Measurements from ENCODE around the gene KIAA1671. TPM values are rescaled to one million over a fixed set of nuclear protein-coding genes. Genes with fewer than 3 reads are reported as not detected.

Gene KIAA1671
- total and polyA plus RNA-seq, 4 experiments from 2014 or later = 0.04 to 10.2 (median 5.2) TPM

GRCh38 chr22:25030636-25031035 is 78.1 kb downstream of the KIAA1671 start:
- no peaks in the 10 kb centered on the region for H3K9me3 Mint-ChIP-seq
- intact Hi-C loops (cut with micrococcal nuclease) = no loop called here
- no peaks in the 10 kb centered on the region for H3K27me3 ChIP-seq (ENCODE audit: insufficient read depth, low read length)
- POLR2A ChIA-PET (ENCODE audit: partially characterized antibody) = no interaction called here
- H3K4me3 Mint-ChIP-seq = no peak overlapping the region
- no peaks in the 10 kb centered on the region for H3K36me3 Mint-ChIP-seq
- H3K9me3 ChIP-seq (ENCODE audit: control insufficient read depth in 1 of 2, low read length in 2 of 2) = no peaks in the 10 kb centered on the region
- no peak overlapping the region for H3K27ac ChIP-seq (ENCODE audit: low read depth, low read length)
- H3K27me3 Mint-ChIP-seq = peaks cover 0 to 2% of the 10 kb centered on the region in 2 donors
- H3K4me3 ChIP-seq (ENCODE audit: low read length in 2 of 2) = no peak overlapping the region
- CTCF ChIA-PET (ENCODE audit: partially characterized antibody) = interaction anchor here (1.2 kb wide), 1 partner anchor 81 kb away, joined by 3 read pairs; no protein-coding TSS in a partner anchor
- H3K27ac Mint-ChIP-seq = no peak overlapping the region
- peaks cover 7 to 22% (median 9%) of the 10 kb centered on the region in 4 donors for H3K4me1 Mint-ChIP-seq
- no peak for DNase-seq
- H3K4me1 ChIP-seq (ENCODE audit: insufficient read depth, low read length) = peaks cover 5% of the 10 kb centered on the region
- no peaks in the 10 kb centered on the region for H3K36me3 ChIP-seq (ENCODE audit: insufficient read depth, low read length)

- Histone ChIP-seq H3K4me1 (ENCODE audit: insufficient read depth, low read length) (no peaks in the 10 kb centered on the region), H3K27ac (ENCODE audit: low read depth, low read length) (no peak overlapping the region), H3K4me3 (ENCODE audit: low read length in 2 of 2) (no peak overlapping the region), H3K36me3 (ENCODE audit: insufficient read depth, low read length) (no peaks in the 10 kb centered on the region), H3K9me3 (ENCODE audit: control insufficient read depth in 1 of 2, low read length in 2 of 2) (no peaks in the 10 kb centered on the region), H3K27me3 (ENCODE audit: insufficient read depth, low read length) (no peaks in the 10 kb centered on the region)
- H3K27ac Mint-ChIP-seq = peak overlapping the region in 1 of 7 donors; percentile 87
- H3K4me1 Mint-ChIP-seq = peaks cover 0 to 8% (median 1%) of the 10 kb centered on the region in 4 donors
- no peak overlapping the region for H3K4me3 Mint-ChIP-seq
- intact Hi-C loops (cut with micrococcal nuclease) = no loop called here
- H3K36me3 Mint-ChIP-seq = no peaks in the 10 kb centered on the region
- ChIA-PET CTCF (ENCODE audit: partially characterized antibody) (interaction anchor here (1.1 kb wide), 1 partner anchor 17 kb away, joined by 5 read pairs; no protein-coding TSS in a partner anchor), POLR2A (ENCODE audit: partially characterized antibody) (no interaction called here)
- peaks cover 0 to 2% of the 10 kb centered on the region in 2 donors for H3K27me3 Mint-ChIP-seq
- H3K9me3 Mint-ChIP-seq = no peaks in the 10 kb centered on the region
- DNase-seq = no peak
Observed at GRCh38 chr22:25032066-25032465, 79.5 kb downstream of the KIAA1671 start.

GRCh38 chr22:25035715-25036114 is 83.2 kb downstream of the KIAA1671 start:
- no peaks in the 10 kb centered on the region for H3K4me1 ChIP-seq (ENCODE audit: insufficient read depth, low read length)
- intact Hi-C loops (cut with micrococcal nuclease) = no loop called here
- no peak overlapping the region for H3K4me3 ChIP-seq (ENCODE audit: low read length in 2 of 2)
- no peaks in the 10 kb centered on the region for H3K36me3 Mint-ChIP-seq
- no peaks in the 10 kb centered on the region for H3K36me3 ChIP-seq (ENCODE audit: insufficient read depth, low read length)
- H3K27me3 ChIP-seq (ENCODE audit: insufficient read depth, low read length) = no peaks in the 10 kb centered on the region
- no peak for DNase-seq
- no peak overlapping the region for H3K27ac ChIP-seq (ENCODE audit: low read depth, low read length)
- H3K4me1 Mint-ChIP-seq = no peaks in the 10 kb centered on the region
- no peak overlapping the region for H3K4me3 Mint-ChIP-seq
- ChIA-PET POLR2A (ENCODE audit: partially characterized antibody) (no interaction called here), CTCF (ENCODE audit: partially characterized antibody) (interaction anchor here (0.9 kb wide), 1 partner anchor 9 kb away, joined by 3 read pairs; no protein-coding TSS in a partner anchor)
- H3K9me3 ChIP-seq (ENCODE audit: control insufficient read depth in 1 of 2, low read length in 2 of 2) = no peaks in the 10 kb centered on the region
- no peak overlapping the region for H3K27ac Mint-ChIP-seq
- peaks cover 3% of the 10 kb centered on the region in 2 donors for H3K27me3 Mint-ChIP-seq
- no peaks in the 10 kb centered on the region for H3K9me3 Mint-ChIP-seq

- CTCF ChIA-PET (ENCODE audit: partially characterized antibody) = no interaction called here
- H3K27ac Mint-ChIP-seq = no peak overlapping the region
- H3K27ac ChIP-seq (ENCODE audit: low read depth, low read length) = no peak overlapping the region
Observed at GRCh38 chr22:25038239-25038638, 85.7 kb downstream of the KIAA1671 start.

GRCh38 chr22:25038771-25039170 is 86.3 kb downstream of the KIAA1671 start:
- intact Hi-C loops (cut with micrococcal nuclease) = no loop called here
- no peaks in the 10 kb centered on the region for H3K36me3 Mint-ChIP-seq

More at GRCh38 chr22:25038239-25038638, 85.7 kb downstream of the KIAA1671 start:
- Mint-ChIP-seq H3K36me3 (no peaks in the 10 kb centered on the region), H3K27me3 (peaks cover 3% of the 10 kb centered on the region in 2 donors), H3K9me3 (no peaks in the 10 kb centered on the region), H3K4me3 (no peak overlapping the region), H3K4me1 (no peaks in the 10 kb centered on the region)
- H3K9me3 ChIP-seq (ENCODE audit: control insufficient read depth in 1 of 2, low read length in 2 of 2) = no peaks in the 10 kb centered on the region
- H3K36me3 ChIP-seq (ENCODE audit: insufficient read depth, low read length) = no peaks in the 10 kb centered on the region
- DNase-seq = no peak
- POLR2A ChIA-PET (ENCODE audit: partially characterized antibody) = no interaction called here
- no peak overlapping the region for H3K4me3 ChIP-seq (ENCODE audit: low read length in 2 of 2)
- intact Hi-C loops (cut with micrococcal nuclease) = no loop called here
- H3K4me1 ChIP-seq (ENCODE audit: insufficient read depth, low read length) = no peaks in the 10 kb centered on the region
- no peaks in the 10 kb centered on the region for H3K27me3 ChIP-seq (ENCODE audit: insufficient read depth, low read length)

GRCh38 chr22:25039255-25039654 is 86.7 kb downstream of the KIAA1671 start:
- Mint-ChIP-seq H3K9me3 (no peaks in the 10 kb centered on the region), H3K27me3 (peaks cover 3% of the 10 kb centered on the region in 2 donors), H3K36me3 (no peaks in the 10 kb centered on the region), H3K27ac (no peak overlapping the region), H3K4me3 (no peak overlapping the region), H3K4me1 (no peaks in the 10 kb centered on the region)
- Histone ChIP-seq H3K27ac (ENCODE audit: low read depth, low read length) (no peak overlapping the region), H3K4me1 (ENCODE audit: insufficient read depth, low read length) (no peaks in the 10 kb centered on the region), H3K9me3 (ENCODE audit: control insufficient read depth in 1 of 2, low read length in 2 of 2) (no peaks in the 10 kb centered on the region), H3K27me3 (ENCODE audit: insufficient read depth, low read length) (no peaks in the 10 kb centered on the region), H3K4me3 (ENCODE audit: low read length in 2 of 2) (no peak overlapping the region), H3K36me3 (ENCODE audit: insufficient read depth, low read length) (no peaks in the 10 kb centered on the region)
- CTCF ChIA-PET (ENCODE audit: partially characterized antibody) = no interaction called here
- POLR2A ChIA-PET (ENCODE audit: partially characterized antibody) = no interaction called here
- intact Hi-C loops (cut with micrococcal nuclease) = no loop called here
- DNase-seq = no peak

More at GRCh38 chr22:25038771-25039170, 86.3 kb downstream of the KIAA1671 start:
- Histone ChIP-seq H3K27me3 (ENCODE audit: insufficient read depth, low read length) (no peaks in the 10 kb centered on the region), H3K27ac (ENCODE audit: low read depth, low read length) (no peak overlapping the region), H3K9me3 (ENCODE audit: control insufficient read depth in 1 of 2, low read length in 2 of 2) (no peaks in the 10 kb centered on the region), H3K4me1 (ENCODE audit: insufficient read depth, low read length) (no peaks in the 10 kb centered on the region), H3K36me3 (ENCODE audit: insufficient read depth, low read length) (no peaks in the 10 kb centered on the region), H3K4me3 (ENCODE audit: low read length in 2 of 2) (no peak overlapping the region)
- H3K27ac Mint-ChIP-seq = no peak overlapping the region
- CTCF ChIA-PET (ENCODE audit: partially characterized antibody) = no interaction called here
- H3K27me3 Mint-ChIP-seq = peaks cover 3% of the 10 kb centered on the region in 2 donors
- no peaks in the 10 kb centered on the region for H3K4me1 Mint-ChIP-seq
- no peaks in the 10 kb centered on the region for H3K9me3 Mint-ChIP-seq
- DNase-seq = no peak
- no peak overlapping the region for H3K4me3 Mint-ChIP-seq
- POLR2A ChIA-PET (ENCODE audit: partially characterized antibody) = no interaction called here

- H3K36me3 Mint-ChIP-seq = no peaks in the 10 kb centered on the region
- peaks cover 1 to 3% of the 10 kb centered on the region in 2 donors for H3K27me3 Mint-ChIP-seq
- Histone ChIP-seq H3K36me3 (ENCODE audit: insufficient read depth, low read length) (no peaks in the 10 kb centered on the region), H3K9me3 (ENCODE audit: control insufficient read depth in 1 of 2, low read length in 2 of 2) (no peaks in the 10 kb centered on the region), H3K4me1 (ENCODE audit: insufficient read depth, low read length) (no peaks in the 10 kb centered on the region), H3K4me3 (ENCODE audit: low read length in 2 of 2) (no peak overlapping the region), H3K27me3 (ENCODE audit: insufficient read depth, low read length) (no peaks in the 10 kb centered on the region), H3K27ac (ENCODE audit: low read depth, low read length) (no peak overlapping the region)
- no peak for DNase-seq
- no peak overlapping the region for H3K27ac Mint-ChIP-seq
- H3K4me3 Mint-ChIP-seq = no peak overlapping the region
- ChIA-PET CTCF (ENCODE audit: partially characterized antibody) (no interaction called here), POLR2A (ENCODE audit: partially characterized antibody) (no interaction called here)
- H3K9me3 Mint-ChIP-seq = no peaks in the 10 kb centered on the region
- intact Hi-C loops (cut with micrococcal nuclease) = no loop called here
- H3K4me1 Mint-ChIP-seq = no peaks in the 10 kb centered on the region
Observed at GRCh38 chr22:25039754-25040153, 87.2 kb downstream of the KIAA1671 start.

Data from CD4-positive, alpha-beta memory T cell (primary cell).